GM19238 (cell line): ENCODE measurements around the gene MEGF8.
"Not testable (repeated sequence)": the region's sequence is repeated elsewhere in the genome, so short reads cannot be mapped to it uniquely, and the experiment has no call there.

ENCODE experiments used
- DNase-seq: peaks from one replicate; pipeline ENCODE4 v3.0.0; 2011; ENCODE audit warnings: low spot score; ENCODE audit not compliant: insufficient read length

MEGF8 gene

DNA sequence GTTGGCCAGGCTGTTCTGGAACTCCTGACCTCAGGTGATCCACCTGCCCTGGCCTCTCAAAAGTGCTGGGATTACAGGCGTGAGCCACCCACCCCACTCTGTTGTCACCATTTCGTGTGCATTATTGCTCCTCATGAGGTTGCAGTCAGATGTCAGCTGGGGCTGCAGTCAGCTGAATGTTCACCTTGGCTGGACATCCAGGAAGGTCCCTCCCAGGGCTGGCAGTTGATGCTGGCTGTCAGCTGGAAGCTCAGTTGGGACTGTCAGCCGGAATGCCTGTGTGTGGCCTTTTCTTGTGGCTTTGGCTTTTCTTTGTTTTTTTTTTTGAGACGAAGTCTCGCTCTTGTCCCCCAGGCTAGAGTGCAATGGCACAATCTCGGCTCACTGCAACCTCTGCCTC, 6.6 kb downstream of the MEGF8 start:
- DNase-seq = no peak

DNA sequence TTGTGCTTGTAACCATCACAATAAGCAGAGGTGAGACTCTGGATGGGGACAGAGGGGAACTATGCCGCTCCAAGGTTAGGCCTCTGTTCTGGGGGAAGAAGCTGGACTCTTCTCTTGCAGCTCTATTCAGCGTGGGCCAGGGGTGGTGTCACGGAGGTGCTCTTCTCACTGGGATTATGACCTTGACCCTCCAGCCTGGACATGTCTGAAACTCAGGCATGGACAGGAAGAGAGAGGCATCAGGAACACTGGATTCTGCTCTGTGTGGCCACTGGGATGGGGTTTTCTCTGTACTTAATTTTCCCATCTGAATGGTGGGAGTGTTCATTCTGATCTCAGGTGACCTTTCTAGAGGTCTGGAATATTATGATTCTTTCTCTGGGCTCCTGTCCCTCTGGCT, 7.6 kb downstream of the MEGF8 start:
- no peak for DNase-seq

DNA sequence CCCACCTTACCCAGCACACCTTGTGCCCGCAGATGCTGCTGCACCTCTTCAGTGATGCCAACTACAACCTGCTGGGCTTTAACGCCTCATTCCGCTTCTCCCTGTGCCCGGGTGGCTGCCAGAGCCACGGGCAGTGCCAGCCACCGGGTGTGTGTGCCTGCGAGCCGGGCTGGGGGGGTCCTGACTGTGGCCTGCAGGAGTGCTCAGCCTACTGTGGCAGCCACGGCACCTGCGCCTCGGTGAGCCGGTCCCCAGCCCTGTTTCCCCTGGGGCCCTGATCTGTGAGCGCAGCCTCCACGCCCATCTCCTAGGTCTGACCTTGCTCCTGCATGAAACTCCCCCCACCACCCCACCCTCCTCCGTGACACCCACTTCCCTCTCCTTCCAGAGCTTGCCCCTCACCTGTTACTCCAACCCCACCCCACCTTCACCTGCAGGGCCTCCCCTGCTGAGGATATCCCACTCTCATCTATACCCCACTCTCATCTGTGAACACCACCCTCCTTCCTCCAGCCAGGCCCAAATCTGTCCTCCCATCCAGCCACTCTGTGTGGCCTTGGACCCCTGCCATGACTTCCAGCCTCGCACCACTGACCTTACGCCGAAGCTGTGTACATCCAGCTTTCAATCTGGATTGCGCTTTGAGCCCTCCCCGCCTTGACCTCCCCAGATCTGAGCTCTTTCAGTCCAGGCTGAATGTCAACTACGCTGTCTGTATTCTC, 8.7 kb downstream of the MEGF8 start:
- DNase-seq = no peak

DNA sequence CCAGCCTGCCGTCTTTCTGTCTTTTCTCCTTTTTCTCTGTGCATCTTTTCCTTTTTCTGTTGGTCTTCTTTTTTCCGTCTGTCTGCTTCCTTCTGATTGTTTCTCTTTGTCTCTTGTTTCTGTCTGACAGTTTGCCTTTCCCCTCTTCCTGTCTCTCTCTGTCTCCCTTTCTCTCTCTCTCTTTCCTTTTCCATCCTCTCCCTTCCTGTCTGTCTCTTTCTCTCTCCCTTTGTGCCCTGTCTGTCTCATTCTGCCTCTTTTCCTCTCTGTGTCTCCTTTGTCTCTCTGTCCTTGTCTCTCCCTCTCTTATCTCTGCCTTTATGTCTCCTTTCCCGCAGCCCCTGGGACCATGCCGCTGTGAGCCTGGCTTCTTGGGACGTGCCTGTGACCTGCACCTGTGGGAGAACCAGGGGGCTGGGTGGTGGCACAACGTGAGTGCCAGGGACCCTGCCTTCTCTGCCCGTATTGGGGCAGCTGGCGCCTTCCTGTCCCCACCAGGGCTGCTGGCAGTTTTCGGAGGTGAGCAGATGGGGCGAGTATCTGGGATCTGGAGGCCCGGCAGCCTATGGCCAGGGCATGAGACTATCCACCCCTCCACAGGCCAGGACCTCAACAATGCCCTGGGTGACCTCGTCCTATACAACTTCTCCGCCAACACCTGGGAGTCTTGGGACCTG, 9.4 kb downstream of the MEGF8 start:
- no peak for DNase-seq

DNA sequence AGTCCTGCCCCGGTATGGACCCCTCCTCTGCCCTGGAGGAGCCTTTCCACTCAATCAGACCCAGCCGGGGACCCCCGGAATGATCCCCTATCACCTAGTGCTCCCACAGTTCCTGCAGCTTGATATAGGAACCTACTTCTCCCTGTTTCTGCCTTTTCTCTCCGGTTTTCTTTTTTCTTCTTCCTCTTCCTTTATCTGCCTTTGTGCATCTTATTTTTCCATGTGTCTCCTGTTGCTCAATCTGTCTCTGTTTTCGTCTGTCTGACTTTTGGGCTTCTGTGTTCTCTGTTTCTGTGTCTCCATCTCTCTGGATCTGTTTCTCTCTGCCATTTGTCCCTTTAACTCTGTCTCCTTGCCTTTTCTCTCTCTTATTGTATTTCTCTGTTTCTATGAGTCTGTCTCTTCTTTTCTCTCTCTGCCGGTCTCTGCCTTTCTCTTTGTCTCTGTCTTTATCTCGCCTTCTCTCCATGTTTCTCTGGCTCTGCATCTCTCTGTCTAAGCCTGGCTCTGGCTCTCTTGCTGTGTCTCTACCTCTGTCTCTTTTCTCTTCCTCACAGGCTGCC, 10.0 kb downstream of the MEGF8 start:
- no peak for DNase-seq

DNA sequence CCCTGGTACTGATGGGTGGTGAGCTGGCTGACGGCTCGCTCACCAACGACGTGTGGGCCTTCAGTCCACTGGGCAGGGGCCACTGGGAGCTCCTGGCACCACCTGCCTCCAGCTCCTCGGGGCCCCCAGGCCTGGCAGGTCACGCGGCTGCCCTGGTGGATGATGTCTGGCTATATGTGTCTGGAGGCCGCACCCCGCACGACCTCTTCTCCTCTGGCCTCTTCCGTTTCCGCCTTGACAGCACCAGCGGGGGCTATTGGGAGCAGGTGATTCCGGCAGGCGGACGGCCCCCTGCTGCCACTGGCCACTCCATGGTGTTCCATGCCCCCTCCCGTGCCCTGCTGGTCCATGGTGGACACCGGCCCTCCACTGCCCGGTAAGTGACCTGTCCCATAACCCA, 10.5 kb downstream of the MEGF8 start:
- DNase-seq = no peak

DNA sequence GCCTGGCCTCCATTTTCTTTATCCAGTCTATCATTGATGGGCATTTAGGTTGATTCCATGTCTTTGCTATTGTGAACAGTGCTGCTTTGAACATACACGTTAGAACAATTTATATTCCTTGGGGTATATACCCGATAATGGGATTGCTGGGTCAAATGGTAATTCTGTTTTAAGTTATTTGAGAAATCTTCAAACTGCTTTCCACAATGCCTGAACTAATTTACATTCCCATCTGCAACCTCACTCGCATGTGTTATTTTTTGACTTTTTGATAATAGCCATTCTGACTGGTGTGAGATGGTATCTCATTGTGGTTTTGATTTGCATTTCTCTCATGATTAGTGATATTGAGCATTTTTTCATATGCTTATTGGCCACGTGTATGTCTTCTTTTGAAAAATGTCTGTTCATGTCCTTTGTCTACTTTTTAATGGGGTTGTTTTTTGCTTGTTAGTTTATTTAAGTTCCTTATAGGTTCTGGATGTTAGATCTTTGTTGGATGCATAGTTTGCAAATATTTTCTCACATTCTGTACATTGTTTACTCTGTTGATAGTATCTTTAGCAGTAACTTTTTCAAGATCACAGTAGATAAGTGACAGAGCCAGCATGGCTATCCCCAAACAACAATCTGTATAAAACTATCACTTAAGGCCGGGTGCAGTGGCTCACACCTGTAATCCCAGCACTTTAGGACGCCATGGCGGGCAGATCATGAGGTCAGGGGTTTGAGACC, 13.9 kb downstream of the MEGF8 start:
- DNase-seq = not testable (repeated sequence)

DNA sequence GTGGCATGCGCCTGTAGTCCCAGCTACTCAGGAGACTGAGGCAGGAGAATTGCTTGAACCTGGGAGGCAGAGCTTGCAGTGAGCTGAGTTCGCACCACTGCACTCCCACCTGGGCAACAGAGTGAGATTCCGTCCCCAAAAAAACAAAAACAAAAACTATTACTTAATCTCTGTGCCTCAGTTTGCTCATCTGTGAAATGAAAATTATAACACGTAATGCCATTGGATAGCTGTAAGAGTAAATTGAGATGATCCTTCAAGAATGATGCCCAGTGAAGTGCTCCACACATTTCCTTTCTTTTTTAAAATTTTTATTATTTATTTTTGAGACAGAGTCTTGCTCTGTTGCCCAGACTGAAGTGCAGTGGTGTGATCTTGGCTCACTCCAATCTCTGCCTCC, 14.5 kb downstream of the MEGF8 start:
- not testable (repeated sequence) for DNase-seq

DNA sequence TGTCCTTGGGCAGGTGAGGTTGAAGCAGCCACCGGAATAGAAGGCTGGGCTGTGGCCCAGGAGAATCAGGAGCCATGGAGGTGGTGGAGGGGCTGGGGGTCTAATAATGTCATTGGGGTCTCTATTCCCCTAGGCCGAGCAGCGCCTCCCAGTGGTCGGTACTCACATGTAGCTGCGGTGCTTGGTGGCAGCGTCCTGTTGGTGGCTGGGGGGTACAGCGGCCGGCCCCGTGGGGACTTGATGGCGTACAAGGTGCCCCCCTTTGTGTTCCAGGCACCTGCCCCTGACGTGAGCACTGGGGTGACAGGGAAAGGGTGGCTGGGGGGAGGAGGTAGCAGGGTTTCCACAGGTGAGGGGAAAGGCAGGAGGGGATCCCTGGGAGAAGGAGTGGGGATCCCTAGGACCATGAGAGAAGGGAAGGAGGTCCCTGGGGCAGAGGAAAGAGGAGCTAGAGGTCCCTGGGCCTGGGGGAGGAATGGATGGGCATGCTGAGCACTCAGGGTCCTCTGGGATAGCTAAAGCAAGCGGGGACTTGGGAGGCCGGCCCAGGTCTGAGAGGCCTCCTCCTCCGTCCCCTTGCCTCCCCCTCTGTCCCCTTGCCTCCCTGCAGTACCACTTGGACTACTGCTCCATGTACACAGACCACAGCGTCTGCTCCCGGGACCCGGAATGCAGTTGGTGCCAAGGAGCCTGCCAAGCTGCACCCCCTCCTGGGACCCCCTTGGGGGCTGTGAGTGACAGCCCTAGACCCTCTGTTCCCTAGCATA, 18.1 kb downstream of the MEGF8 start:
- no peak for DNase-seq

DNA sequence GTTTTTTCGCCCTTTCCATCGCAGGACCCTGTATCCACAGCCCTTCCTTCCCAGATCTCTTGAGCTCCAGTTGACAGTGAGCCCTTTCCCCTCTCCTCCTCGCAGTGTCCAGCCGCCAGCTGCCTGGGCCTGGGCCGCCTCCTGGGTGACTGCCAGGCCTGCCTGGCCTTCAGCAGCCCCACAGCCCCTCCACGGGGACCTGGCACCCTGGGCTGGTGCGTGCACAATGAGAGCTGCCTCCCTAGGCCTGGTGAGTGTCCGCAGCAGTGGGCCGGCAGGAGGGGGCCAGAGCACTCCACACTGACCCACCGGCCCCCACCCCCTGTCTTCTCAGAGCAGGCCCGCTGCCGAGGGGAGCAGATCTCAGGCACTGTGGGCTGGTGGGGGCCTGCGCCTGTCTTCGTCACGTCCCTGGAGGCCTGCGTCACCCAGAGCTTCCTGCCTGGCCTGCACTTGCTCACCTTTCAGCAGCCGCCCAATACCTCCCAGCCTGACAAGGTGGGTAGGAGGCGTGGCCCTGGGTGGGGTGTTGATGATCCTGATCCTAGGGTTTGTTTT, 19.0 kb downstream of the MEGF8 start:
- DNase-seq = no peak

DNA sequence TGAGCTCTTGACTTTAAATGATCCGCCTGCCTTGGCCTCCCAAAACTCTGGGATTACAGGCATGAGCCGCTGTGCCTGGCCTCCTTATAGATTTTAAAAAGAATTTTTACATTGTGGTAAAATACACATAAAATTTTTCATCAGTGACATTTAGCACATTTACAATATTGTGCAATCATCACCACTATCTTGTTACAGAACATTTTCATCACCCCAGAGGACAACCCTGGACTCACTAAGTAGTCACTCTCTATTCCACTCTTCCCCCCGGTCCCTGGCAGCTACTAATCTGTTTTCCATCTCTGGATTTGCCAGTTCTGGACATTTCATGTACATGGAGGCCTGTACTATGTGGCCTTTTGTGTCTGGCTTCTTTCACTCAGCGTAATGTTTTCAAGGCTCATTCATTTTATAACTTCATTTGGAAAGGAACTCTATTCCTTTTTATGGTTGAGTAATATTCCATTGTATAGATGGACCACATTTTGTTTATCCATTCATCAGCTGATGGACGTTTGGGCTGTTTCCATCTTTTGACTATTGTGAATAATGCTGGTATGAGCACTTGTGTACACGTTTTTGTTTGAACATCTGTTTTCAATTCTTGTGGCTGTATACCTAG, 19.9 kb downstream of the MEGF8 start:
- DNase-seq = no peak

DNA sequence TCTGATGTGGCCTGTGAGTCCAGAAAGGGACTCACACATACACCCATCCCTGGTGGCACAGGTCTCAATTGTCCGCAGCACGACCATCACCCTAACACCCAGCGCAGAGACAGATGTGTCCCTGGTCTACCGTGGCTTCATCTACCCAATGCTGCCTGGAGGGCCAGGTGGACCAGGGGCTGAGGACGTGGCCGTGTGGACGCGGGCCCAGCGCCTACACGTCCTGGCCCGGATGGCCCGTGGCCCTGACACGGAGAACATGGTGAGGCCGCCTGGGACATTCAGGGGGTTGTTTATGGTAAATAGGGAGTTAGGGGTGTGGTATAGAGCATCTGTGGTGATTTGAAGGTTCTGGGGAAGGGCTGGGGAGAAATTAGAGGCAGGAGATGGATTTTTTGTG, 22.8 kb downstream of the MEGF8 start:
- no peak for DNase-seq

DNA sequence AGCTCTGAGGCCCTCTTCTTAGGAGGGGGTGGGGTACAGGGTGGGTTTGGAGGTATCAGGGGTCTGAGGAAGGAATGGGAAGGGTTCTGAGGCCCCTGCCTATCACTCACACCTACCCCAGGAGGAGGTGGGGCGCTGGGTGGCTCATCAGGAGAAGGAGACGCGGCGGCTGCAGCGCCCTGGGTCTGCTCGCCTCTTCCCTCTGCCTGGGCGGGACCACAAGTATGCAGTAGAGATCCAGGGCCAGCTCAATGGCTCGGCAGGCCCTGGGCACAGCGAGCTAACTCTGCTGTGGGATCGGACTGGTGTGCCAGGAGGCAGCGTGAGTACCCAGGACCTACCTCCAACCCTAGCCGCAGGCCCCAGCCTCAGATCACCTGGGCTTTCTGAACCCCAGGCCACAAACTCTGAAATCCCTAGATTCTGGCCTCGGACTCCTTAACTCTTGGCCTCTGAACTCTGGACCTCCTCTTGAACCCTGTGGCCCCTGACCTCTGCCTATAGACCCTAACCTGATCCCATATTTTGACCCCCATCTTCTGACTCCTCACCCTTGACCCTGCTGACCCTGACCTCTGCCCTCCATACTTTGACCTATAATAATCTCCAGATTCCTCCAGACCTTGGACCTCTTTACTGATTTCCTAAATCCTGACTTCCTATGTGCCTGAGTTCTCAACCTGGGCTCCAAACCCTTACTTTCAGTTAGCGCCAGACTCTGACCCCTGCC, 24.1 kb downstream of the MEGF8 start:
- no peak for DNase-seq

DNA sequence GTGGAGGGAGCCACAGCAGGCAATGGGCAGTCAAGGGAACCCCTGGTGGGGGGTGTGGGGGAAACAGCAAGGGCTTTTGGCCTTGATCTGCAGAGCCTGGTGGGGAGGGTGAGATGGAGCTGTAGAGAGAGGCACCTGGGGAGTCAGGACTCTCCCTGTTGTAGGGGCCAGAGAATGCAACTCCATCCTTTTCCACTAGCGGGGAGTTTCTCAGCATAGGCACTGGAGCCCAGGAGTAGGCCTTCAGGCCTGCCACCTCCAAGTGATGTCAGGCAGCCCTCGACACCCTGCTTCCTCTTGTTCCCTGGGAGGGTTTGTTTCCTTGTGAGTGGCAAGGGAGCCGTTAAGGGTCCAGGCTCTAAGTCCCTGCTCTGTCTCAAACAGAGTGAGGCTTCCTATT, 25.0 kb downstream of the MEGF8 start:
- no peak for DNase-seq

DNA sequence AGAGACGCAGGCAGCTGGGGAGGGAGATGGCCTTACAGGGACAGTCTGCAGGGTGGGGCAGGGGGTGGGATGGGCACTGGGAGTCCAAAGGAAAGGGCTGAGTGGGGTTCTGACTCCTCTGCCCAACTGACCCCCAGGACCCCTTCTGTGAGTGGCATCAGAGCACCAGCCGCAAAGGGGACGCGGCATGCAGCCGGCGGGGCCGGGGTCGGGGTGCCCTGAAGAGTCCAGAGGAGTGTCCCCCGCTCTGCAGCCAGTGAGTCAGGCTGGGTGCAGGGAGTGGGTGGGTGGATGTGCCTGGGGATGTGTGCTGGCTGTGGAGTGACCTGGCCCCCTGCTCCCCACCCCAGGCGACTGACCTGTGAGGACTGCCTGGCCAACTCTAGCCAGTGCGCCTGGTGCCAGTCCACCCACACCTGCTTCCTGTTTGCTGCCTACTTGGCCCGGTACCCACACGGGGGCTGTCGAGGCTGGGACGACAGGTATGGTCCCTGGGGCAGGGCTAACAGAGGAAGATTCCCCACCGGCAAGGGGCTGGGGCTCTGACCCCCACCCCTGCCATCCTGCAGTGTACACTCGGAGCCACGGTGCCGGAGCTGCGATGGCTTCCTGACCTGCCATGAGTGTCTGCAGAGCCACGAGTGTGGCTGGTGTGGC, 25.8 kb downstream of the MEGF8 start:
- no peak for DNase-seq

DNA sequence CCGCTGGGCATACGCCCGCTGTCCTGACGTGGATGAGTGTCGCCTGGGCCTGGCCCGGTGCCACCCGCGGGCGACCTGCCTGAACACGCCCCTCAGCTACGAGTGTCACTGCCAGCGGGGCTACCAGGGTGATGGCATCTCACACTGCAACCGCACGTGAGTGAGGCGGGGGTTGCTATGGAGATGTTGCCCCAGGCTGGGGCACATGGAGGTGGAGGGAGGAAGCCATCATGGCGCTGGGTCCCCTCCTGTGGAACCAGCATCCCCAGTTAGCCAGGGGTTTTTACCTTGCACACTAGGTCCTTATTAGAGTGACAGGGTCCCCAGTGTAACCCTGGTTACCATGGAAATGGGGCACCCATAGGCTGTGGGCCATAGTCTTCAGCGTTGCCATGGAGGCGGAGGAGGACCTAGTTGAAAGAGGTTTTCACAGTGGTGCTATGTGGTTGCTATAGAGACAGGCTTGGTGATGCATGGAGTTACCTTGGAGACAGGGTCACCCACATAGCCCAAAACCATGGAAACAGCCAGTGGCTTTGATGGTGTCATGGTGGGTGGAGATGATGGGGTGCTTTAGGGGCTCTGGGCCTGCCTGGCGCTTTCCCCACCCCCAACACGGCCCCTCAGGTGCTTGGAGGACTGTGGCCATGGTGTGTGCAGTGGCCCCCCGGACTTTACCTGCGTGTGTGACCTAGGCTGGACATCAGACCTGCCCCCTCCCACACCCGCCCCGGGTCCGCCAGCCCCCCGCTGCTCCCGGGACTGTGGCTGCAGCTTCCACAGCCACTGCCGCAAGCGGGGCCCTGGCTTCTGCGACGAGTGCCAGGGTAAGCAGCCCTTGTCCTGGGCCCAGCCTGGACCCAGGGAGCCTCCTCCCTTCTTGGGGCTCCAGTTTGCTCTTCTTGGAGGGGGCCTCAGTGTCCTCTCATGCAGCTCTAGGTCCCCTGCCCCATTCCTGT, 27.1 kb downstream of the MEGF8 start:
- no peak for DNase-seq

DNA sequence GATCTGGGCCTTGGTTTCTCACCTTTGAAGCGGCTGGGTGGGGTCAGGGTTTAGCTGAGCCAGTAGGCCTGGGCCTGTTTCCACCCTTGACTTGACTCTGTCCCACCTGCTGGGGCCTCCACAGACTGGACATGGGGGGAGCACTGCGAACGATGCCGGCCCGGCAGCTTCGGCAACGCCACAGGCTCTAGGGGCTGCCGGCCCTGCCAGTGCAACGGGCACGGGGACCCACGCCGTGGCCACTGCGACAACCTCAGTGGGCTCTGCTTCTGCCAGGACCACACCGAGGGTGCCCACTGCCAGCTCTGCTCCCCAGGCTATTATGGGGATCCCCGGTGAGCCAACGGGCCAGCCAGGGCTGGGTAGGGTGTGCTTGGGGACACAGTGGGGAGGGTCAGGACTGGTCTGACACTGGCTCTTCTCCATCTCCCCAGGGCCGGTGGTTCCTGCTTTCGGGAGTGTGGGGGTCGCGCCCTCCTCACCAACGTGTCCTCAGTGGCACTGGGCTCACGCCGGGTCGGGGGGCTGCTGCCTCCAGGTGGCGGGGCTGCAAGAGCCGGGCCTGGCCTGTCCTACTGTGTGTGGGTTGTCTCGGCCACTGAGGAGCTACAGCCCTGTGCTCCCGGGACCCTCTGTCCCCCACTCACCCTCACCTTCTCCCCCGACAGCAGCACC, 28.0 kb downstream of the MEGF8 start:
- DNase-seq = no peak

DNA sequence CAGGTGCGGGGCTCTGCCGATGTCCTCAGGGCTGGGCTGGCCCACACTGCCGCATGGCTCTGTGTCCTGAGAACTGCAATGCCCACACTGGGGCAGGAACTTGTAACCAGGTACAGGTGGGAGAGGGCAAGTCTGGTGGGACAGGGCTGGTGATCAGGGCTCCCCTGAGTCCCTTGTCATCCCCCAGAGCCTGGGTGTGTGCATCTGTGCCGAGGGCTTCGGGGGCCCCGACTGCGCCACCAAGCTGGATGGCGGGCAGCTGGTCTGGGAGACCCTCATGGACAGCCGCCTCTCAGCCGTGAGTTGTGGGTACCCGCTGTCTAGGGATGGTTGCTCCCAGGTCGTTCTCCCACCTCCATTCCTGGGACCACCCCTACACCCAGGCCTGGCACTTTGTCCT, 30.5 kb downstream of the MEGF8 start:
- DNase-seq = no peak
